Stimulated activated CD8-positive, alpha-beta memory T cell treated with anti-CD3 and anti-CD28 coated beads, Interleukin-7, amount 100 ng/mL, for 48 hours (primary cell): ENCODE measurements around the gene BTG3.

Experiments
- DNase-seq, 2 donors: peaks; one replicate each; pipeline ENCODE4 v3.0.0-alpha.2; 2020; ENCODE audit warnings: low read depth in 1 of 2; ENCODE audit errors: extremely low read depth in 1 of 2

BTG3 gene

DNA sequence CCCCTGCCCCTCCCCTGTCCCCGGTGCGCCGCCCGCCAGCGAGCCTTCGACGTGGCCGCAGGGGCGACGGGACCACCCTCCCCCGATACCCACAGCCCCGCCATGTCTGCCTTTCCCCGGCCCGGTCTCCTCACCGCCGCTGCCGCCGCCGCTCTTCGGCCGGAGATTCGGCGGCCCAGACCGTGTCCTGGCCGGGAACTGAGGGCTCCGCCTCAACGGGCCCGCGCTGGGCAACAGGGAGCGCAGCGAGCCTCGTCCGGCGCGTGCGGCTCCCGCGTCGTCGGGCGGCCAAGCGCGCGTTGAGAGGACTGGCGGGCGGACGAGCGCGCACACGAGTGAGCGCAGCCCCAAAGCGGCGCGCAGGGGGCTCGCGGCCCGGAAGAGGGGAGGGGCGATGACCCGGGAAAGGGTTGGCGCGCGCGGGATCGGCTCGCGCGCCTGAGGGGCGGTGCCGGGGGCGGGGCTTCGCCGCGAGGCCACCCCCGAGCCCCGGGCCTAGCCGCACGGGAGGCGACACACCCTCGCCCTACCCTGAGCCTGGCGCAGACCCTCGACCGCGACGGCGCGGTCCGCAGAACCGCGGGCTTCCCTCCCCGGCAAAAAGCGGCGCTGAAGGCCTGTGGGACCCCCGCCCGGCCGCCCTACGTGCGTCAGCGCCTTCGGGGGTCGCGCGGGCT, at the start of gene BTG3:
Gene BTG3 (minus strand): TSS at position 337 of the 677 bp plus-strand sequence. CDS start 3,757 bp downstream, outside the sequence.
- DNase-seq = peak; percentile 59 to 62

- no peak for DNase-seq
Measured at GRCh38 chr21:17660862-17661261, 48.2 kb upstream of the BTG3 start.

GRCh38 chr21:17660452-17660851, 47.8 kb upstream of the BTG3 start:
- DNase-seq = no peak

- no peak for DNase-seq
Measured at GRCh38 chr21:17658931-17659330, 46.2 kb upstream of the BTG3 start.

GRCh38 chr21:17651526-17651925, 38.8 kb upstream of the BTG3 start:
- no peak for DNase-seq

GRCh38 chr21:17650292-17650691, 37.6 kb upstream of the BTG3 start:
- no peak for DNase-seq

GRCh38 chr21:17646790-17647189, 34.1 kb upstream of the BTG3 start:
- no peak for DNase-seq

DNA sequence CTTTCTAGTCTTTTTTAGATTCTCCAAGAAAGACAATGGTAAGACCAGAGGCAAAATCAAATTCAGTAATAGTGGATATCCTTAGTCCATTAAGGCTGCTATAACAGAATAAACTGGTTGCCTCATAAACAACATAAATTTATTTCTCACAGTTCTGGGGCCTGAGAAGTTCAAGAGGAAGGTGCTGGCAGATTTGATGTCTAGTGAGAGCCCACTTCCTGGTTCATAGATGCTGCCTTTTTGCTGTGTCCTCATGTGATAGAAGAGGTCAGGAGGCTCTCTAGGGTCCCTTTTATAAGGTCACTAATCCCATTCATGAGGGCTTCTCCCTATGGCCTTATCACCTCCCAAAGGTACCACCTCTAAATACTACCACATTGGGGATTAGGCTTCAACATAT, 31.5 kb upstream of the BTG3 start:
- no peak for DNase-seq

- no peak for DNase-seq
Measured at GRCh38 chr21:17640821-17641220, 28.1 kb upstream of the BTG3 start.

GRCh38 chr21:17636711-17637110, 24.0 kb upstream of the BTG3 start:
- no peak for DNase-seq

DNA sequence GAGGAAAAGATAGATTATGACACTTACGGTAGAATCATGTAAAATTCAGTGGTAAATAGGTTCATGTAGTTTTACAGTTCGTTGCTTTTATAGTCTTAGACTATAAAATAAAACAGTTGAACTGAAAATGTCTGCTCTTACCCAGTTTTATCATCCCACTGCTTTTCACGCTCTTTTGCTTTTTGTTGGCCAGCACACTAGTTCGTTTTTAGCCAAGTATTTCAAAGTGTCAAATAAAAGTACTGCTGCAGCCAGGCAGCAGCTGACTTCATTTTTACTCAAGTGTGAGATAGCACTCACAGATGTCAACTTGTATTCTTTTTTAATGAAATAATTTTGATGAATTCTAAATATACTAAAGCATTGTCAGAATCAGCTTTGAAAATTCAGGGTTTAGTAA, 18.5 kb upstream of the BTG3 start:
- no peak for DNase-seq

DNA sequence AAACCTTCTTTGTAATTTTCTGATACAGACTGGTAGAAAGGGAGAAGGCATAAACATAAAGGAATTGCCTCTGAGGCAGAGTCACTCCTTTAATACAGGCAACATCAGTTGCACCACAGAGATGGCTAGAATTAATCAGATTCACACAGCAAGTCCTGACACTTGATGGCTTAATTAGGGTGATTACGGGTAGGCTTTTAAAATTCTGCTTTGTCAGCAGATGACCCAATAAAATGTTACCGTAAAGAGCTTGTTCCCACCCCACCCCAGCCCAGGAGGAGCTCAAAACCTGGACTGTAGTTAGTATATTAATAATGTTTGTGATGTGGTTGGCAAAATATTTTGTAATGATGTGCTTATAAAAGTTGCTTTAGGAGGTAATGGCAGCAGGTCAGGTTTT, 9.3 kb upstream of the BTG3 start:
- DNase-seq = no peak

DNA sequence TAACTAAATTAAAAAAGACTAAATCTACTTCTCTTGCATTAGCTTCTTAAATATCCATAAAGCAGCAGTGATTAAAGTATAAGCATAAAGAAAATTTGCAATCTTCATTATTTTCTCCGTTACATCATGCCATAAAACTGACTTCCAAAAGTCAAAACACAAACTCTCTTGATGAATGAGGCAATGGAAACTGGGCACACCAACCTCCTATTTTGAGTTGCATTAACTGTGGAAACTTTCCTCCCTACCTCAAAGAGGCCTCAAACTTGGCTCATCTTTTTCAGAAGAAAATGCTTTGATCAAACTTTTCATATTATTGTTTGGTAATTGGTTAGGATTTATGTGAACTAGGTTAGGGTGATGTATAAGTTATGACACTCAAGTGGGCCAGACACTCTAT, 4.1 kb upstream of the BTG3 start:
- DNase-seq = no peak

DNA sequence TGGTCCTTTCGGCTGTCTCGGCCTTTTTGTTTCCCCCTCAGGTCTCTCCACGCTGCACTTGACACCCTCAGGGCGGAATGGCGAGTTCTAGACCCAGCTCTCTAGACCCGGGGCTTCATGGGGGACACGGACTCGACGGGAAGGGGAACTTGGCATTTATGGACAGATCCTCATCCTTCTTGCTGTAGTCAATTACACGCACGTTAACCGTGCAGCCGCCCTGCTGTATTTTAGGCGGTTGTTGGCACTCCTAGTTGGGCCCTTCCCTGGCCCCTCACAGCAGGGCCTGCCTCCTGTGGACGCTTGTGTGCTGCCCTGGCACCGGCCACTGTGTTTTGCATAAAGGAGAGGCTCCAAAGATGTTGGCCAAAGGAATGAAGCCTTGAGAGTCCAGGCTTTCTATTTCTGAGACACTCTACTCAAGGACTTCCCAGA, 558 bp upstream of the BTG3 start:
- DNase-seq = no peak

DNA sequence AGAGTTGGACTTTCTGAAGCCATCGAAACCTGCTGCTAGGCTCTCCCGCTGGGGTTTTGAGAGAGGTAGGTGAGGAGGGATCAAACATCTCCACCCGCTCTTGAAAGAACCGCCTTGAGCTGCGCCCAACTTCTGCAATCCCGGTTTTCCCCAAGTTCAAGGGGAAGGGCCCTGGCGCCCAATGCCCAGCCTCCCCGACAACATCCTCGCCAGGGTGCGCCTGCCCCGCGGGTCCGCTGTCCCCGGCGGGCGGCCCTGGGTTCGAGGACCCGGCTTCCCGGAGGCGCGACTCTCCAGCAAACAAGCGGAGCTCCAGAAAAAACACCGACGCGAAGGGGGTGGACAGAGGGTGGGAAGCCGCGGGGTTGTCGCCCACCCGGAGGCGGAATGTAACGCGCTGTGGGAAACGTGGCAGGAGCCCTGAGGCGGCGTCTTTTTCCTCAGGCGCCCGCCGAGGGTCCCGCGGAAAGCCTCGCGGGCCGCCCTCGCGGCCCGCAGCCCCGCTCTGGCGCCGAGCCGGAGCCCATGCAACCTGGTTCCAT, 607 bp downstream of the BTG3 start:
- DNase-seq = peak in 1 of 2 donors; percentile 11

DNA sequence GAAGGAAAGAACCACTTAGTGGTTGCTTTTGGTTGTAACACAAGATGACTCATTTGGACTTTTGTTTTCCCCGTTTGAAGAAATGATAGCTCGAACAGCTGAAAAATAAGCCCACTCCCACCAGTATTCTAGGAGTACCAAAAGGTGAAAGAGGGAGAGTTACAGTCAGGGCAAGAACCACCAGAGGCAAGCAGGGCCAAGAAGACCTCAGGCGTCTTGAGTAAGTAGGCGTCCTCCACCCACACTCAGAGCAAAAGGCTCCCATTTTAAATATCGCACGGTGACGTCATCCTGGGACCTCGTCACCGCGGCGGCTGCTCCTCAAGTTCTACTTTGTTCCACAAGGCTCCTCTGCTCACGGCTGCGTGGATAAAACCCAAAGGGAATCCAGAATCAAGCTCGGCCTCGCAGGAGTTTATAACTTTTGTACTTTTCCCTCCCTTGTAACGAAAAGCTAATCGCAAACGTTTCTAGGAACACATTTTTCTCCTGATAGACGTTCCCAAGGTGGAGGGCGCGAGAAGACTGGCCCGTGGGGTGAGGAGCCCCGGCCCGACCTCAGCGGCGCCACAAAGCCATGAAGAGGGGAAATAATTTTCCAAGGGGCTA, 1.2 kb downstream of the BTG3 start:
- peak; percentile 55 to 76 for DNase-seq

DNA sequence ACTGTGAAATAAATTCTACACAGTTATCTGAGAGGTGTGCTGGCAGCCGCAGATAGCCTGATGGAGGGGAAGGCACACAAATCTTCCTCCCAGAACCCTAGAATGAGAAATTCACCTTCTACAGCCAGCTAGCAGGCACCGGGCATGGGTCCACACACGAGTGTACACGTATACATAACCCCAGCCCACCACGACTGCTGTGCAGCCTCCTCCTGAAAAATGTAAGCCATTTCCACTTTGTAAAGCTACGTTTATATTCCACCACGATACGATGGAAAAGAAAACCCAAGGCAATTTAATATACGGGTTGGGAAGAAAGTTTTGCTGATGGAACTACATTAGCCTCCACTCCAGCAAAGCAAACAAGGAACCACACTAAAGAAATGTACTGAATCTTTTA, 1.8 kb downstream of the BTG3 start:
- DNase-seq = no peak

DNA sequence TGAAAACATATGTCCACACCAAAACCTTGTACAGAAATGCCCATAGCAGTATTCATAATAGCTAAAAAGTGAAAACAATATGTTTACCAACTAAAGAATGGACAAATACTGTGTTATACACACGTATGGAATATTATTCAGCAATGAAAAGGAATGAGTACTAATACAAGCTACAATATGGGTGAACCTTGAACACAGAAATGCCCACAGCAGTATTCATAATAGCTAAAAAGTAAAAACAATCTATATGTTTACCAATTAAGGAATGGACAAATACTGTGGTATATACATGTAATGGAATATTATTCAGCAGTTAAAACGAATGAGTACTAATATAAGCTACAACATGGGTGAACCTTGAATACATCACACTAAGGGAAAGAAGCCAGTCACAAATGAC, 3.0 kb downstream of the BTG3 start:
- DNase-seq = no peak

GRCh38 chr21:17607684-17608083, 5.0 kb downstream of the BTG3 start:
- DNase-seq = no peak

DNA sequence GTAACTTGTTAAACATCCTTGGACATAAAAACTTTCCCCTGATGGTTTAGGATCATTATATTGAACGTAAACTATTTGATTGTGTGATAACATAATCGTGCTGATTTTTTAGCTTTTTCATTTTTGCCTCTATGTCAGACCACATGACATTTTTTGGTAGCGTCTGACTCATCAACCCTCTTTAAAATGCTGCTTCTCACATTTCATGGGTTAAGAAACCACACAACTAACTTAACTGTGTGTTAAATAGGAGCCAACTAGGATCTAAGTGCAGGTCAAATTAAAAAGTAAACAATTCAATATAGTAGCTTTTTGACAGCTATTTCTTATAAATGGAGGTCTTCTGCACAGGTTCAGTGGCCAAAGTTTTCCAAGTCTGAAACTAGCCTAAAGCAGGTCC, 9.8 kb downstream of the BTG3 start:
- no peak for DNase-seq

DNA sequence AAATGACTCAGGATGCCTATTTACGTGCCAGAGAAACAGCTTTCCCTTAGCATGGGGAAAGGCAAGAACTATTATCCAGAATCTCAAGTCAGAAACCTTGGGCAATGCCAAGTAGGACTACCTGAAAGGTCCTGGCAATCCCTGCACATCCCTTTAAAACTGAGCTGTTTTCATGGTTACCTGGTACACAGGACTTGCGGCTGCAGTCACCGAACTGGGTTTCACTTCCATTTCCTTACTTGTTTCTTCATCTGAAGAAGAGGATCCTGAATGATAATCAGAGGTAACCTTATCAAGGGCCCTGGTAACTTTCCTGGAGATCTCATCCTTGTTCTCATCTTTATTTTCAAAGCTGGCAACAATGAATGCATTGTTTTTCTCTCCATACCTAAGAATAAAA, 14.3 kb downstream of the BTG3 start:
- DNase-seq = no peak

DNA sequence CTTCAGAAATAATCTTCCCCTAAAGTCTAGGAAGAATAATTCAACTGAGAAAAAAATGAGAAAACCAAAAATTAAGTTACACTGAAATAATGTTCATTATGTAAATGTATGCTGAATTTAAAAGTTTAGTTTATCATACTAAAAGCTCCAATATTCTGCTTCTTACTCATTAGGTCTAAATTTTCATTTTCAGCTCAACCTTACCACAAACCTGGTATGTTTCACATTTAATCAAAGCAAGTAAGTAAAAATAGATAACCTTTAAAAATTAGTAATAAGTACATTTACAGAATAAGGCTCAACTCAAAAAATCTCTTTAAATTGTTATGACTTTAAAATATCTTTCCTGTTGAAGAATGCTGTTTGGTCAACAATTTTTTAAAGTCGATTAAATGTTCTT, 15.0 kb downstream of the BTG3 start:
- DNase-seq = no peak

- DNase-seq = no peak
Measured at GRCh38 chr21:17590430-17590829, 22.3 kb downstream of the BTG3 start.
